Keratinocyte (primary cell): ENCODE data around the gene CBY1.

ENCODE experiments used
- CTCF ChIP-seq, 3 experiments: IDR thresholded peaks in 1 of 3; conservative IDR thresholded peaks in 1 of 3; optimal IDR thresholded peaks in 1 of 3; 2 replicates in 2 of 3; 3 replicates in 1 of 3; pipeline versions ENCODE3 to v1.5.1; 2011; ENCODE audit warnings: low read length in 3 of 3, mild to moderate bottlenecking in 3 of 3, moderate library complexity in 2 of 3, control low read depth in 1 of 3, inconsistent platforms in 1 of 3; ENCODE audit not compliant: insufficient read depth in 2 of 3; ENCODE audit errors: extremely low read depth in 1 of 3
- EZH2 ChIP-seq: IDR thresholded peaks from one replicate; pipeline ENCODE4 v1.6.1; 2012; ENCODE audit warnings: inconsistent platforms, mild to moderate bottlenecking, low read length, moderate library complexity

- no peak for TF ChIP-seq CTCF (optimal IDR thresholded peaks at IDR 0.05 in 1 of 3, IDR thresholded peaks at IDR 0.05 in 1 of 3, conservative IDR thresholded peaks at IDR 0.05 in 1 of 3; ENCODE audit: extremely low read depth in 1 of 3, insufficient read depth in 2 of 3, low read length in 3 of 3)
- no peak for TF ChIP-seq EZH2
Observed at GRCh38 chr22:38638216-38638615, 18.2 kb upstream of the CBY1 start.
